ENCODE measurements around the gene WDR53. TPM values are rescaled to one million over a fixed set of nuclear protein-coding genes. Genes with fewer than 3 reads are reported as not detected.
"Not testable (repeated sequence)": the region's sequence is repeated elsewhere in the genome, so short reads cannot be mapped to it uniquely, and the experiment has no call there.

The WDR53 gene
- total and polyA plus RNA-seq, 9 of the 15 experiments (the other 6 are each of a cell fraction or from before 2014, with no cell fraction given): 13.0 to 34.5 (median 20.9) TPM

GRCh38 chr3:196550172-196550571 lies 18.2 kb downstream of the WDR53 start:
- H3K4me1 ChIP-seq (replicated peaks in 1 of 2; ENCODE audit: control insufficient read depth in 2 of 2, insufficient read depth in 2 of 2, low read length in 2 of 2); H4K20me1 ChIP-seq (replicated peaks; ENCODE audit: control insufficient read depth, insufficient read depth, low read length); H3K4me3 ChIP-seq; H3K79me2 ChIP-seq (ENCODE audit: control insufficient read depth, insufficient read depth, low read length); H3K36me3 ChIP-seq (ENCODE audit: control insufficient read depth, insufficient read depth, low read length); H3K4me2 ChIP-seq (ENCODE audit: insufficient read depth, low read length); FAIRE-seq; DNase-seq (ENCODE audit: extremely low read depth in 1 of 4, low spot score in 3 of 4); H3K27me3 ChIP-seq (ENCODE audit: control insufficient read depth in 2 of 2, insufficient read depth in 2 of 2, low read length in 2 of 2); H3K9me1 ChIP-seq (ENCODE audit: control insufficient read depth, insufficient read depth, low read length); H3K9me3 ChIP-seq (replicated peaks; ENCODE audit: control insufficient read depth, insufficient read depth, low read depth, low read length); H3K27ac ChIP-seq (ENCODE audit: extremely low read depth, low read depth, low read length); ATAC-seq; in situ Hi-C loops (cut with MboI); intact Hi-C loops (cut with micrococcal nuclease); H3K9ac ChIP-seq (ENCODE audit: insufficient read depth in 1 of 2, low read depth in 2 of 2, low read length in 2 of 2); H2AFZ ChIP-seq (ENCODE audit: low read depth, low read length); CTCF ChIA-PET (ENCODE audit: low intra/inter-chr PET ratio); POLR2A ChIA-PET; BruUV-seq (replicated peaks): not testable (repeated sequence)
- 47% methylated on average over 3 of the region's 3 CpGs for WGBS (ENCODE audit: insufficient coverage, low coverage, missing lambda C conversion rate)
- peak in 1 of 2 experiments; percentile 39; a peak in 1 of 3 replicates for TF ChIP-seq CBX3 (IDR thresholded peaks at IDR 0.05; ENCODE audit: borderline replicate concordance in 1 of 2, low read length in 2 of 2)
- TF ChIP-seq ZNF431 (CRISPR knock-in tag; IDR thresholded peaks at IDR 0.05): peak; percentile 98
- TF ChIP-seq ZNF280A (IDR thresholded peaks at IDR 0.05; ENCODE audit: low read depth, partially characterized antibody): peak; percentile 55
- TF ChIP-seq TRIM28 (IDR thresholded peaks at IDR 0.05): 0 out of 2 replicates have a peak, but pooled peaks have one; percentile 25

GRCh38 chr3:196549312-196549711 lies 19.0 kb downstream of the WDR53 start:
- FAIRE-seq; H4K20me1 ChIP-seq (replicated peaks; ENCODE audit: control insufficient read depth, insufficient read depth, low read length); H3K4me3 ChIP-seq; H3K27ac ChIP-seq (ENCODE audit: extremely low read depth, low read depth, low read length); H3K4me1 ChIP-seq (replicated peaks in 1 of 2; ENCODE audit: control insufficient read depth in 2 of 2, insufficient read depth in 2 of 2, low read length in 2 of 2); in situ Hi-C loops (cut with MboI); H3K27me3 ChIP-seq (ENCODE audit: control insufficient read depth in 2 of 2, insufficient read depth in 2 of 2, low read length in 2 of 2); intact Hi-C loops (cut with micrococcal nuclease); H2AFZ ChIP-seq (ENCODE audit: low read depth, low read length); H3K9ac ChIP-seq (ENCODE audit: insufficient read depth in 1 of 2, low read depth in 2 of 2, low read length in 2 of 2); POLR2A ChIA-PET; H3K9me1 ChIP-seq (ENCODE audit: control insufficient read depth, insufficient read depth, low read length); H3K79me2 ChIP-seq (ENCODE audit: control insufficient read depth, insufficient read depth, low read length); DNase-seq (ENCODE audit: extremely low read depth in 1 of 4, low spot score in 3 of 4); H3K9me3 ChIP-seq (replicated peaks; ENCODE audit: control insufficient read depth, insufficient read depth, low read depth, low read length); H3K36me3 ChIP-seq (ENCODE audit: control insufficient read depth, insufficient read depth, low read length); CTCF ChIA-PET (ENCODE audit: low intra/inter-chr PET ratio); ATAC-seq; H3K4me2 ChIP-seq (ENCODE audit: insufficient read depth, low read length); BruUV-seq (replicated peaks): not testable (repeated sequence)
- TF ChIP-seq CBX1 (IDR thresholded peaks at IDR 0.05; ENCODE audit: low read depth) (peak; percentile 58; the same call in 1 of the 2 replicates), CBX5 (IDR thresholded peaks at IDR 0.05; ENCODE audit: borderline replicate concordance, low read depth) (peak; percentile 92), ZFP36 (IDR thresholded peaks at IDR 0.05; ENCODE audit: low read depth, low read length, partially characterized antibody) (peak; percentile 45), CBX3 (IDR thresholded peaks at IDR 0.05; ENCODE audit: borderline replicate concordance in 1 of 2, low read length in 2 of 2) (peak in 1 of 2 experiments; percentile 81; a peak in 1 of 3 replicates), ZNF280A (IDR thresholded peaks at IDR 0.05; ENCODE audit: low read depth, partially characterized antibody) (peak; percentile 77), TRIM28 (IDR thresholded peaks at IDR 0.05) (peak; percentile 86)
- WGBS (ENCODE audit: insufficient coverage, low coverage, missing lambda C conversion rate): 100% methylated on average over 1 of the region's 1 CpG
